Gastroesophageal sphincter (tissue), 4 donors: Measurements from ENCODE around the gene BAIAP2L1. TPM values are rescaled to one million over a fixed set of nuclear protein-coding genes. Genes with fewer than 3 reads are reported as not detected.

Source experiments
- ATAC-seq: fragments of 150-250 bp; one replicate; pipeline ENCODE4 v1.9.1; 2016; ENCODE audit warnings: mild to moderate bottlenecking, moderate library complexity
- H3K27ac ChIP-seq, 4 donors: fragments of 200-600 bp; sonication (generic) in 3 of 4; 1 replicate in 3 of 4; 2 replicates in 1 of 4; pipeline ENCODE4 v1.5.1; 2016 to 2019
- H3K27me3 ChIP-seq: fragments of 200-600 bp; sonication (generic); one replicate; pipeline ENCODE4 v1.5.1; 2019
- H3K36me3 ChIP-seq, 2 donors: fragments of 200-600 bp; sonication (generic); one replicate each; pipeline ENCODE4 v1.5.1; 2019; ENCODE audit warnings: control low read depth in 1 of 2
- H3K4me1 ChIP-seq, 3 donors: fragments of 200-600 bp; sonication (generic); 1 replicate in 2 of 3; 2 replicates in 1 of 3; pipeline ENCODE4 v1.5.1; 2016 to 2019; ENCODE audit warnings: control low read depth in 2 of 3
- H3K4me3 ChIP-seq, 2 donors: fragments of 200-600 bp; sonication (generic); one replicate each; pipeline ENCODE4 v1.5.1; 2019; ENCODE audit warnings: mild to moderate bottlenecking in 1 of 2, moderate library complexity in 1 of 2
- H3K9me3 ChIP-seq, 3 donors: fragments of 200-600 bp; sonication (generic); one replicate each; pipeline ENCODE4 v1.5.1; 2017 to 2019; ENCODE audit warnings: control low read depth in 2 of 3
- CTCF ChIP-seq, 4 experiments: fragments of 200-600 bp in 2 of 4; fragments of 450-650 bp in 2 of 4; sonication (generic) in 1 of 4; IDR thresholded peaks; one replicate each; pipeline ENCODE4 v1.5.1; 2017 to 2019; ENCODE audit warnings: antibody characterized with exemption in 4 of 4, mild to moderate bottlenecking in 2 of 4, moderate library complexity in 2 of 4
- EP300 ChIP-seq: sonication (generic); formaldehyde crosslinking; IDR thresholded peaks from one replicate; pipeline ENCODE4 v1.6.1; 2017; ENCODE audit warnings: antibody characterized with exemption, mild to moderate bottlenecking
- POLR2A ChIP-seq, 2 donors: fragments of 450-650 bp; IDR thresholded peaks; one replicate each; pipeline ENCODE4 v1.6.1; 2017; ENCODE audit warnings: antibody characterized with exemption in 2 of 2, mild to moderate bottlenecking in 2 of 2, moderate library complexity in 1 of 2
- POLR2AphosphoS5 ChIP-seq: sonication (generic); formaldehyde crosslinking; IDR thresholded peaks from one replicate; pipeline ENCODE4 v1.6.1; 2017; ENCODE audit warnings: antibody characterized with exemption
- WGBS, 2 donors: methylation state at CpG; one replicate each; pipeline ENCODE4 v1.1.5; 2018; ENCODE audit warnings: low coverage in 1 of 2; 5-methylcytosine and 5-hydroxymethylcytosine counted together
- total RNA-seq, 4 donors: library from RNA; depleted of rRNA; stranded (reverse); fragments of >200 nt; gene quantifications; one replicate each; pipeline ENCODE4 v1.1.0, GENCODE V29; 2016

BAIAP2L1 gene
- total RNA-seq, 4 donors from 2014 or later = 0.13 to 6.7 (median 2.1) TPM

DNA sequence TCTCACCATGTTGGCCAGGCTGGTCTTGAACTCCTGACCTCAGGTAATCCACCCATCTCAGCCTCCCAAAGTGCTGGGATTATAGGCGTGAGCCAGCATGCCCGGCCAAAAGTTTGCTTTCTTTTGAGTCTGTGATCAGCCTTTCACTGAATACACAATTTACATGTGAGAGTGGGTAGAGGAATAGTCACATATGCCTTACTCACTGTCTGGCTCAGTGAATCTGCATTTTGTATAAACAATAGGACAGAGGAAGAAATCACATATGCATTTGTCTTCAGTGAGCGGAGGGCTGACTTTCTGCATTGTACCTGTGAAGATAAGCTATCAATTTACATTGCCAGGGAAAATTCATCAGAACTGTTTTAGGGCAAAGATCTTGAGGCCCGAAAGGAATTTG, 146.4 kb downstream of the BAIAP2L1 start:
- WGBS, 2 donors = 80 to 83% methylated on average over 1 to 3 of the region's 4 CpGs
- no peak for TF ChIP-seq POLR2A (IDR thresholded peaks at IDR 0.05)
- TF ChIP-seq CTCF (IDR thresholded peaks at IDR 0.05) = no peak
- no peak for TF ChIP-seq EP300
- TF ChIP-seq POLR2AphosphoS5 = no peak
- peaks cover 0 to 37% of the 10 kb centered on the region in 2 donors for H3K36me3 ChIP-seq
- H3K27me3 ChIP-seq = no peaks in the 10 kb centered on the region
- ATAC-seq = no peak
- no peak overlapping the region for H3K27ac ChIP-seq
- no peak overlapping the region for H3K4me3 ChIP-seq
- peaks cover 0 to 40% (median 19%) of the 10 kb centered on the region in 3 donors for H3K4me1 ChIP-seq
- no peaks in the 10 kb centered on the region for H3K9me3 ChIP-seq

GRCh38 chr7:98252425-98253054, 148.3 kb downstream of the BAIAP2L1 start:
- H3K9me3 ChIP-seq = no peaks in the 10 kb centered on the region
- peaks cover 0 to 56% (median 19%) of the 10 kb centered on the region in 3 donors for H3K4me1 ChIP-seq
- peak; percentile 5 for ATAC-seq

DNA sequence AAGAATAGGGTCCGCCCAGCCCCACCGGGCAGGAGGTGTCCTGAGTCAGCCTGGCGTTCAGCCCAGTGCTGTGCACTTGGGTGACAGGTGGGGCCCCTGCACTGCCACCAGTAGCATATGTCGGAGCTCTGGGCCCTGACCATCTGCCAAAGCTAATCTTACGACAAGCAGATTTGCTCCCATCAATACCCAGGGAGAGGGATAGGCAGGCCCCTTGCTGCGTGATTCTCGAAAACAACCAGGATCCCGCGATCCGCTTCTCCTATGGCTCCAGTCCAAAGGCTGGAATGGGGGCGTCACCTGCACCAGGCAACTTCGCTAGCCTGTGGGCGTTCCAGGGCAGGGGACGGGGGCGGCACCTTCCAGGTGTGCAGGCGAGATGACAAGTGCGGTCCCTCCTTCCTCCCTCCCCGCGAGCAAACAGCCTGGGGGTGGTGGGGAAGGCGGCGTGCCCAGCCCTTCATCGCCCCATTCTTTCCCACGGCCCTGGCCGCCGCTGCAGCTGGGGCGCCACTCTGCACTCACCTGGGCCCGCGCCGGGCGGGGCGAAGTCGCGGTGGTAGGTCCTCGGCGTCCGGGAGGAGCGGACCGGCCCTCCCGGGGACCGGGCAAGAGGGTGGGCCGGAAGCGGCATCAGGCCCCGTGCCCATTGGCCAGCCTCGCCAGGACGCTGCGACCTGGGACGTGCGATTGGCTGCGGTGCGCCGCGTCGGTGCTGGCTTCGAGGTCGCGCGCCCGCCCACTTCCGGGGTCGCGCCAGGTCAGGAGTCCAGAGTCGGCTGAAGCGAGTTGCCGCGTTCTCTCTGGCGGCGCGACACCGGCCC, 149.1 kb downstream of the BAIAP2L1 start, which contains the start of gene TECPR1:
Gene TECPR1, minus strand, starts transcription at position 632 of the 824 bp plus-strand sequence. CDS start 6,086 bp downstream, outside the sequence.
- TF ChIP-seq EP300 (no peak), POLR2AphosphoS5 (peak; percentile 80), CTCF (IDR thresholded peaks at IDR 0.05) (no peak), POLR2A (IDR thresholded peaks at IDR 0.05) (peak in 1 of 2 donors; percentile 43)
- peak within 1 kb of the TSS; percentile 80 to 90 for H3K4me3 ChIP-seq
- no peaks in the 10 kb centered on the region for H3K27me3 ChIP-seq
- peaks cover 0 to 24% of the 10 kb centered on the region in 2 donors for H3K36me3 ChIP-seq
- ATAC-seq = peak; percentile 100
- no CpG with 5 or more reads among the region's 69 CpGs for WGBS, 2 donors
- H3K9me3 ChIP-seq = no peaks in the 10 kb centered on the region
- H3K4me1 ChIP-seq = peaks cover 0 to 56% (median 19%) of the 10 kb centered on the region in 3 donors
- peak within 1 kb of the TSS; percentile 41 to 87 (median 86) for H3K27ac ChIP-seq

More at GRCh38 chr7:98252425-98253054, 148.3 kb downstream of the BAIAP2L1 start:
- peak overlapping the region; percentile 80 to 90 for H3K4me3 ChIP-seq
- H3K27me3 ChIP-seq = no peaks in the 10 kb centered on the region
- H3K36me3 ChIP-seq = peaks cover 0 to 32% of the 10 kb centered on the region in 2 donors
- 25 to 44% methylated on average over 12 to 15 of the region's 32 CpGs for WGBS, 2 donors
- TF ChIP-seq POLR2AphosphoS5 = no peak
- no peak for TF ChIP-seq EP300
- no peak for TF ChIP-seq POLR2A (IDR thresholded peaks at IDR 0.05)
- no peak for TF ChIP-seq CTCF (IDR thresholded peaks at IDR 0.05)
- peak overlapping the region in 3 of 4 donors; percentile 84 to 87 (median 87) for H3K27ac ChIP-seq

- Histone ChIP-seq H3K27me3 (no peaks in the 10 kb centered on the region), H3K4me1 (peaks cover 0 to 56% (median 19%) of the 10 kb centered on the region in 3 donors), H3K27ac (peak overlapping the region in 3 of 4 donors; percentile 84 to 87 (median 87)), H3K4me3 (peak overlapping the region; percentile 80 to 90), H3K36me3 (peaks cover 0 to 19% of the 10 kb centered on the region in 2 donors), H3K9me3 (no peaks in the 10 kb centered on the region)
- WGBS, 2 donors = 35 to 44% methylated on average over 6 to 8 of the region's 9 CpGs
- TF ChIP-seq POLR2A (IDR thresholded peaks at IDR 0.05) = no peak
- no peak for TF ChIP-seq CTCF (IDR thresholded peaks at IDR 0.05)
- TF ChIP-seq POLR2AphosphoS5 = no peak
- TF ChIP-seq EP300 = no peak
- no peak for ATAC-seq
Measured at GRCh38 chr7:98251231-98251600, 149.7 kb downstream of the BAIAP2L1 start.
